Endothelial cell of umbilical vein (primary cell): ENCODE measurements around the gene PLA2G15. TPM values are rescaled to one million over a fixed set of nuclear protein-coding genes. Genes with fewer than 3 reads are reported as not detected.

Source experiments
- BruUV-seq: library from RNA; stranded (reverse); fragments of 400-500 nt; replicated peaks from 2 replicates; lab custom pipeline; 2021; lab: Mats Ljungman, UMichigan
- CTCF ChIA-PET: fragments of 300-600, 350-600 bp; sonication (Branson Sonifier 250); formaldehyde crosslinking; loops from one replicate; lab custom pipeline; 2021; ENCODE audit warnings: antibody characterized with exemption, inconsistent platforms; lab: Charles Lee
- POLR2A ChIA-PET: fragments of 300-600, 350-600 bp; sonication (Branson Sonifier 250); formaldehyde crosslinking; loops from one replicate; lab custom pipeline; 2021; ENCODE audit warnings: antibody characterized with exemption, inconsistent platforms; lab: Charles Lee
- DNase-seq: peaks from one replicate; pipeline ENCODE4 v3.0.0-alpha.2; 2011; ENCODE audit warnings: low read depth, low spot score
- FAIRE-seq: peaks from 2 replicates; lab custom pipeline; 2011; peaks lifted over from hg19 to GRCh38; lab: Jason Lieb, UNC
- H2AFZ ChIP-seq: 2 replicates; pipeline ENCODE4 v1.6.0; 2012; ENCODE audit warnings: low read depth, low read length, control low read depth, inconsistent platforms
- H3K27ac ChIP-seq: 2 replicates; pipeline ENCODE4 v1.5.1; 2011; ENCODE audit warnings: low read depth, mild to moderate bottlenecking, control low read depth, low read length, moderate library complexity; ENCODE audit not compliant: insufficient read depth
- H3K27me3 ChIP-seq, 2 experiments: 2 replicates each; pipeline versions ENCODE4 v1.6.0 to v1.6.1; 2011; ENCODE audit warnings: low read length in 2 of 2, mixed read lengths in 1 of 2; ENCODE audit not compliant: control insufficient read depth in 2 of 2, insufficient read depth in 2 of 2
- H3K36me3 ChIP-seq, 2 experiments: 2 replicates in 1 of 2; 3 replicates in 1 of 2; pipeline ENCODE4 v1.5.1; 2011; ENCODE audit warnings: low read length in 2 of 2, mild to moderate bottlenecking in 1 of 2, moderate library complexity in 1 of 2; ENCODE audit not compliant: control insufficient read depth in 2 of 2, insufficient read depth in 2 of 2; ENCODE audit errors: extremely low read depth in 1 of 2
- H3K4me1 ChIP-seq: 3 replicates; pipeline ENCODE4 v1.5.1; 2011; ENCODE audit warnings: mild to moderate bottlenecking, low read length; ENCODE audit not compliant: control insufficient read depth, insufficient read depth; ENCODE audit errors: extremely low read depth
- H3K4me2 ChIP-seq: 2 replicates; pipeline ENCODE4 v1.6.1; 2011; ENCODE audit warnings: low read length, control low read depth, mixed read lengths; ENCODE audit not compliant: insufficient read depth
- H3K4me3 ChIP-seq, 3 experiments: fragments of 200-600 bp in 1 of 3; sonication (generic), shearing (Covaris generic) in 1 of 3; replicated peaks in 1 of 3; 2 replicates each; pipeline ENCODE4 v1.5.1; 2011 to 2016; ENCODE audit warnings: control low read depth in 3 of 3, low read length in 3 of 3, mild to moderate bottlenecking in 2 of 3, inconsistent platforms in 1 of 3, low read depth in 1 of 3, moderate library complexity in 1 of 3; ENCODE audit not compliant: insufficient read depth in 1 of 3
- H3K79me2 ChIP-seq: 2 replicates; pipeline ENCODE4 v1.6.0; 2012; ENCODE audit warnings: low read length, inconsistent platforms; ENCODE audit not compliant: control insufficient read depth, insufficient read depth
- H3K9ac ChIP-seq: replicated peaks from 2 replicates; pipeline ENCODE3; 2011; ENCODE audit warnings: low read length, control low read depth; ENCODE audit not compliant: insufficient read depth; ENCODE audit errors: extremely low read depth
- H3K9me1 ChIP-seq: replicated peaks from 3 replicates; pipeline ENCODE4 v1.6.0; 2011; ENCODE audit warnings: mild to moderate bottlenecking, low read length; ENCODE audit not compliant: control insufficient read depth, insufficient read depth; ENCODE audit errors: extremely low read depth
- H3K9me3 ChIP-seq: replicated peaks from 2 replicates; pipeline ENCODE4 v1.5.1; 2012; ENCODE audit warnings: low read length, inconsistent platforms; ENCODE audit not compliant: control insufficient read depth, insufficient read depth
- H4K20me1 ChIP-seq: replicated peaks from 2 replicates; pipeline ENCODE3; 2011; ENCODE audit warnings: mild to moderate bottlenecking, low read length; ENCODE audit not compliant: control insufficient read depth, insufficient read depth; ENCODE audit errors: extremely low read depth
- CTCF ChIP-seq, 2 donors: IDR thresholded peaks; 1 replicate in 1 of 2; 2 replicates in 1 of 2; pipeline ENCODE4 v1.5.1; 2011; ENCODE audit warnings: low read length in 2 of 2, mild to moderate bottlenecking in 2 of 2, moderate library complexity in 2 of 2, control low read depth in 1 of 2, inconsistent platforms in 1 of 2, low read depth in 1 of 2; ENCODE audit not compliant: insufficient read depth in 1 of 2; ENCODE audit errors: extremely low read depth in 1 of 2
- EZH2 ChIP-seq: IDR thresholded peaks from 2 replicates; pipeline ENCODE4 v1.6.1; 2012; ENCODE audit warnings: borderline replicate concordance, low read depth, mild to moderate bottlenecking, moderate library complexity, low read length, inconsistent platforms; ENCODE audit not compliant: severe bottlenecking
- FOS ChIP-seq: IDR thresholded peaks from 2 replicates; pipeline ENCODE4 v1.6.1; 2011; ENCODE audit warnings: mild to moderate bottlenecking, low read length, moderate library complexity, borderline replicate concordance; ENCODE audit not compliant: insufficient read depth
- GATA2 ChIP-seq: IDR thresholded peaks from 2 replicates; pipeline ENCODE4 v1.7.0; 2011; ENCODE audit warnings: low read depth, mild to moderate bottlenecking, moderate library complexity, mixed read lengths, low read length; ENCODE audit not compliant: insufficient read length, insufficient read depth
- JUN ChIP-seq: IDR thresholded peaks from 2 replicates; pipeline ENCODE4 v1.6.1; 2011; ENCODE audit warnings: borderline replicate concordance, low read depth; ENCODE audit not compliant: insufficient read length, insufficient read depth
- MAX ChIP-seq: IDR thresholded peaks from 2 replicates; pipeline ENCODE4 v1.6.1; 2011; ENCODE audit not compliant: insufficient read depth, insufficient read length
- MYC ChIP-seq: IDR thresholded peaks from one replicate; pipeline ENCODE4 v1.6.1; 2011; ENCODE audit warnings: mild to moderate bottlenecking, low read depth, low read length
- POLR2A ChIP-seq: IDR thresholded peaks from 2 replicates; pipeline ENCODE4 v1.6.1; 2012; ENCODE audit warnings: low read depth, mild to moderate bottlenecking, control low read depth, low read length
- POLR2AphosphoS5 ChIP-seq: IDR thresholded peaks from 2 replicates; pipeline ENCODE4 v1.6.1; 2012; ENCODE audit warnings: low read depth, mild to moderate bottlenecking, control low read depth, low read length, moderate library complexity; ENCODE audit not compliant: insufficient read depth
- dilution Hi-C: fragments of 300-500 bp; cut with MboI; formaldehyde crosslinking; loops from one replicate; pipeline ENCODE4 v1.15.0; 2019; ENCODE audit warnings: low sequenced_read_pairs; ENCODE audit not compliant: extremely low pct_ligation_motif_present
- intact Hi-C: fragments of 100-400 bp; cut with micrococcal nuclease; formaldehyde crosslinking; loops from one replicate; pipeline ENCODE4 v1.10.0; 2022
- polyA plus RNA-seq, 4 experiments: library from polyadenylated mRNA; depleted of rRNA in 3 of 4; stranded (reverse) in 3 of 4; unstranded in 1 of 4; fragments of >200 nt; gene quantifications; 2 replicates each; pipeline versions ENCODE4 v1.2.1 to v1.2.3, GENCODE V29; 2011 to 2012; ENCODE audit warnings: missing spikeins in 1 of 4
- total RNA-seq: library from RNA; stranded (reverse); gene quantifications from 2 replicates; pipeline ENCODE4 v1.2.3, GENCODE V29; 2021

The PLA2G15 gene
- total and polyA plus RNA-seq, 2 donors (not counting 3 experiments of a cell fraction or from before 2014, with no cell fraction given), result 24.3 to 41.8 TPM

GRCh38 chr16:68282064-68282452, 36.9 kb downstream of the PLA2G15 start:
- peaks cover 49% of the 10 kb centered on the region for H3K79me2 ChIP-seq
- intact Hi-C loops, result no loop called here
- CTCF ChIA-PET, result no interaction called here

More at GRCh38 chr16:68282064-68282452, 36.9 kb downstream of the PLA2G15 start:
- no peak for TF ChIP-seq CTCF (IDR thresholded peaks at IDR 0.05; ENCODE audit: extremely low read depth in 1 of 2, insufficient read depth in 1 of 2, low read depth in 1 of 2, low read length in 2 of 2)
- no peak for TF ChIP-seq EZH2
- no peak for TF ChIP-seq POLR2A
- no peak for TF ChIP-seq FOS
- no peak for TF ChIP-seq JUN
- no peak for TF ChIP-seq GATA2
- no peak for TF ChIP-seq MYC
- no peak for TF ChIP-seq MAX
- TF ChIP-seq POLR2AphosphoS5, result no peak
- no TSS peak for BruUV-seq
- no peaks in the 10 kb centered on the region for H3K9me3 ChIP-seq
- POLR2A ChIA-PET, result no interaction called here
- DNase-seq (no peak), FAIRE-seq (no peak)
- dilution Hi-C loops, result no loop called here
- no peaks in the 10 kb centered on the region for H4K20me1 ChIP-seq
- no peak overlapping the region for H2AFZ ChIP-seq
- H3K27ac ChIP-seq, result no peak overlapping the region
- no peak overlapping the region for H3K4me2 ChIP-seq
- no peak overlapping the region for H3K4me3 ChIP-seq
- H3K27me3 ChIP-seq, result no peaks in the 10 kb centered on the region
- no peak overlapping the region for H3K9ac ChIP-seq
- peaks cover 27% of the 10 kb centered on the region for H3K4me1 ChIP-seq
- H3K36me3 ChIP-seq, result peaks cover 4% of the 10 kb centered on the region in 2 experiments
- no peaks in the 10 kb centered on the region for H3K9me1 ChIP-seq
